ENCODE results near the gene RPP25L.

Gene RPP25L

DNA sequence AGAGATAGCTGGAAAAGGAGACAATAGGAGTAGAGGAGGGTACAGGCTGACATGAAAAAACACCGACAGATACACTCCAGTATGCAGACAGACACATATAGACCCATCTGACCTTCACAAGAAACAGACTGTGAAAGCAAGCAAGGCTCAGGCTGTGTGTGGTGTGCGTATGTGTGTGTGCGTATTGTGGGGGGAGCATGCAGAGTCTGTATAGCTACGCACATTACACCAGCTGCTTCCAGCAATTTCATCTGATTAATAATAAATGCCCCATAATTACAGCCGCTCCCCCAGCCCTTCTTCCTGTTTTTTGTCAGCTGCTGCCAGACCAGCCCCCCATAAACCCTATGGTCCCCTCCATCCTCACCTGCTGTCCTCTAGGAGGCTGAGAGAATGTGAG lies 29.1 kb downstream of the RPP25L start:
- DNase-seq, result no peak

DNA sequence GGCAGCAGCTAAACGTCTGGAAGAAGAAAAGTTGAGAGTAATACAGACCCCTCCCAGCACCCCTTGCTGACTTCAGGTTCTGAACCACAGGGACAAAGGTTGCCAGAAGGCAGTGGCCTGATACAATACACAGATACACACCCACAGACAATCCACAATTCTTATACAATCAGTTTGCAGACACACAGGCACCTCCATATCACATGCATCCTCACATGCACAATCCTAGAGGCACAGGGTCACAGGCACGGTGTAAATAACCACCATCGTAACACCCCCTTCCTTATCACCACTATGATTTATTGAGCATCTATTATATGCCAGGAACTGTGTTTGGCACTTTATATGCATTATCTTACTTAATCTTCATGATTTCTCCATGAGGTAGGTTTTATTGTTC lies 30.6 kb downstream of the RPP25L start:
- DNase-seq, result no peak

DNA sequence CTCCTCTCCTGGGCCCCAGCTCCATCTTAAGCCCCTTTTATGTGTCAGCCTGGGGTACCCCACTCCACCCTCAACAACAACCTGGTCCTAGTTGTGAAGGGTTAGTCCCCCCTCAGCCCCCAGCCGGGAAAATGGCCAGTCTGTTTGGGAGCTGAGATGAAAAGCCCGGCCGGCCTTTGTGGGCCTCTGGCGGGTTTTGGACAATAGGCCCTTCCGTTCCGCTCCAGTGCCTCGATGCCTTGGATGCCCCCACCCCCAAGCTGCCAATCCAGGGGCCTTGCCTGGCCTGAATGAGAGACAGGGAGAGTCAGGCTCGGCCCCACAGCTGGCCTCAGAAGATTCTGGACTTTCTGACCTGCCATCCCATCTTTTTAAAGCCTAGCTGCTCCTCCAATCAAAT lies 31.5 kb downstream of the RPP25L start:
- DNase-seq, result no peak

DNA sequence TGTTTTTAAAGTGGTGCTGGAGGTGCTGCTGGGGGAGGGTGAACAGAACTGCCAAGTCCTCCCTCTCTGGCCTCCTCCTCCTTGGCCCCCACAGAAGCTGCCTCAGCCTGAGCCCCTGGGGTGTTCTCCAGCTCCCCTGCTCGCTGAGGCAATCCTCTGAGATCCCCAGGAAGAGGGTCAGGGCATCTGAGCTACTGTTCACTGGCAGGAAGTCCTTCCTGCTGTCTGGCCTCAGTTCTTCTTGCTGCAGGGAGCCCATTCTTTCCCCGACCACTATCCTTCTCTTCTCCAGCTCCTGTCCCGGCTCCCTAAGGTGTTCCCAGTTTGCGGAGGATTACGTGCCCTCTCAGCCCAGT lies 32.1 kb downstream of the RPP25L start:
- DNase-seq, result no peak

DNA sequence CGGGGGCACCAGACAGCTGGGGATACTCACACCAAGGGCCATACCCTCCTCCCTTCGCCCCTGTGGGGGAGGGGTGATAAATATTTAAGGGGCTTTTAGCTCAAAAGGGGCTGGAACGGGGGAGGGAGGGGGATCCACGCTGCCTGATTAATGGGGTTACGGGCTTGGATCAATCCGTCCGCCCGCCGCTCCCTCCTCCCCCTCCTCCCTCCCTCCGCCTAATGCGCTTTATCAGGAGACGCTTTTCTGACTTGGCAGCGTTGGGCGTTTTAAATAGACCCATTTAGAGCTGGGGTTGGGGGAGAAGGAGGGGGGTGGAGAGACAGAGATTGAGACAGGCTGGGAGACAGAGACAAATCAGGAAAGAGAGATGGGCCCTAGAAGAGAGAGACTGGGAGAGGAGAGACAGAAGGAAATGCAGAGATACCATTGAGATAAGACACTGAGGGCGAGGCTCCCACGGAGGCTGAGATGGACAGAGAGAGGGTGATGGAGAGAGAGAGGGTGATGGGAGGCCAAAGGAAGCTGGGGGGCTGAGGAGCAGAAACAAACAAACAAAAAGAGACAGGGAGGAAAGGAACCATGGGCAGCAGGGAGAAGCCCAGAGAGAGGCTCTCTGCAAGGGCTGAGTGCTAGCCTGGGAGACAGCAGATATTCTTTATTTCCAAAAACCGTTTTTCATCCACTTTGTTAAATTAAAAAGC lies 32.6 kb downstream of the RPP25L start:
- no peak for DNase-seq

DNA sequence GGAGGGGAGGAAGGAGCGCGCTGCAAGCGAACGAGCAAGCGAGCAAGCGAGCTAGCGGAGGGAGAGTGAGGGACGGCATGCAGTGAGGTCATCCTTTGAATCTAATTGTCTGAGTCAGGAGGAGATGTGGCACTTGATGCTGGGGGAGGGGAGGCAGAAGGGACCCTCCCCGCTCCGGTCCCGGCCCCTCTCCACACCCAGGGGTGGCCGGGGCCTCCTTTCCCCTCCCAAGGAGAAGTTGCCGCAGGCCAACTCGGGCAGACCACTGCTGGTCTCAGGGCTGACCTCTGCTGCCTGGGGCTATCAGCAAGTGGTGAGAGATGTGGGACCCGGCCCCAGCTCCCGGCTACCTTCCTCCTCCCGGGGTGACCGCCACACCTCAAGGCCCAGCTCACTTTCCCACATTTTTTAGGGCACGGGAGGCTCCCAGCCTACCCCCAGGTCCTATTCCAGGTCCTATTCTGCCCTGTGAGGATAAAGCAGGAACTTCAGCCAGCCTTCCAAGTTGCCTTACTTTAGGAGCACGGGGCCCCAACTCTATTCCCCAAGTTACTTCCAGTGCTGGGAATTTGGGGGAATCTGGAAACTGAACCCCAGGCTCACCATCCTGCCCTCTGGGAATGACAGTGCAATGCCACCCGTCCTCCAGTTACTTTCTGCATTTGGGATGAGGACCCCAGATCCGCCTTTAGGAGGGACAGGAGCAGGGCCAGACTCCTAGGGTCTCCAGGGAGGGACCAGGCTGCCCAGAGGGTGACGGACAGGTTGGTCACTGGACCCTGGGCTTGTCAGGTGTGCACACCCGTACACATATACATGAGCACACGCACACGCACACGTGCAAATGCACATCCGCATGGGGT lies 33.4 kb downstream of the RPP25L start:
- DNase-seq, result no peak

DNA sequence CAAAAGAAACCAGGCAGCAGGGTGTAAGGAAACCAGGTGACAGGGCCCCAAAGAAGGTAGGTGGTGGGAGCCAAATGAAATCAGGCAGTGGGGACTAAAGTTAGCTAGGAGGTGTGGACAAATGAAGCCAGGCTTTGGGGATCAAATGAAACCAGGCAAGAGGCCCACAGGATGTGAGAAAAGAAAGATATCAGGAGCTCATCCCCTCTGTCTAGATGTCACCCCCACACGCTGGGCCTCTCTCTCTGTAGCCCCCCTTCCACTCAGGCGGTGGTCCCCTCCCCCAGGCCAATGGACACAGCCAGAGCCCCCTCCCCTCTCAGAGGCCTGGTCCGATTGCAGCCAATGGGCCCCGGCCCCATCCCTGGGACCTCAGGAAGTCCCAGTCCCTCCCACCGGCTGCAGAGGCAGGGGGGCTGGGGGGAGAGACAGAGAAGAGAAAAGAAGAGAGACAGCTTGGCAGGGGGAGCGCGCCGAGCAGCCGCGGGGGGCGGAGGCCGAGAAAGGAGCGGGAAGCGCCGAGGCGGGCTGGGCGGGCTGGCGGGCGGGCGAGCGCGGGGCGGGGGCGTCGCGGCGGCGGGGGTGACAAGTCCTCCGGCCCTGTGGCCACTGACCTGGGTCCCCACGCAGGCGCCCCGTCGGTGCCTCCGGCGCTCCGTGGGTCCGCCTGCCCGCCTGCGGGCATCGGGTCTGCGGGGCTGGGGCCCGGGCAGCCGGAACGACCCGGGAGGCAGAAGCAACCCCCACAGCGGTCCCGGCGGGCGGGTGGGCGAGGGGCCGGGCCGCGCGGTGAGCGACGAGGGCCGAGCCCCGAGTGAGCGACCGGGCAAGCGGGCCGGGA lies 34.3 kb downstream of the RPP25L start:
- DNase-seq, result no peak

DNA sequence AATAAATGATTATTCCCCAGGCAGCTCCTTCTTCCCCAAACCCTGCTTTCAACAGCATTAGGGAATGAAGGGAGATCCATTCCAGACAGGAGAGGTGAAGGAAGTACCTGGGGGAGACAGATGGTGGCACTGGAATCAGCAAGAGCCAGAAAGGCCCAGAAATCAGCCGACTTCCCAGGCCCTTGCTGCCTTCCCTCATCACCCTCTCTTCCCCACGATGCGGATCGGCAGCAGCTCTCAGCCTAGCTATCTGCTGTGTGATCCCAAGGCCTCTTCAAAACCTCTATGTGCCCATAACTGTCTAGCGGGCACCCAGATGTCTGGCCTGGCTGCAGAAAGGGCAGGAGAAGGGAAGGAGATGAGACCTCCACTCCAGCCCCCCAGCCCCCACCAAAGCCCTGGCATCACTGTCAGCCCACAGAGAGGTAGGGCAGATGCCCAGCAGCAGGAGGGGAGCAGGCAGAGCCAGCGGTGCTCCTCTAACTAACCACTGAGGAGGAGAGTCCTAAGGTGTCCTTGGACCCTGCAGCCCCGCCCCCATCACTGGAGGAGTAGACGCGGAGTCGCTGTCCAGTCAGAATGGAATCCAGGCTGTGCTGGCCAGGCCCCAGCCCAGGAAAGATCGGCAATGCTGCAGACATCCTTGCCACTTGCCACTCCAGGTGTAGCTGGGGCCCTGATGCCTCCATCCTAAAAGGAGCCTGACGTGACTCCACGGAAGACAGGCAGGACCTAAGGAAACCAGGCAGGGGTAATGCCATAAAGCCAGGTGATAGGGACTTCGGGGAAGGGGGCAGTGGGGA lies 35.1 kb downstream of the RPP25L start:
- no peak for DNase-seq

DNA sequence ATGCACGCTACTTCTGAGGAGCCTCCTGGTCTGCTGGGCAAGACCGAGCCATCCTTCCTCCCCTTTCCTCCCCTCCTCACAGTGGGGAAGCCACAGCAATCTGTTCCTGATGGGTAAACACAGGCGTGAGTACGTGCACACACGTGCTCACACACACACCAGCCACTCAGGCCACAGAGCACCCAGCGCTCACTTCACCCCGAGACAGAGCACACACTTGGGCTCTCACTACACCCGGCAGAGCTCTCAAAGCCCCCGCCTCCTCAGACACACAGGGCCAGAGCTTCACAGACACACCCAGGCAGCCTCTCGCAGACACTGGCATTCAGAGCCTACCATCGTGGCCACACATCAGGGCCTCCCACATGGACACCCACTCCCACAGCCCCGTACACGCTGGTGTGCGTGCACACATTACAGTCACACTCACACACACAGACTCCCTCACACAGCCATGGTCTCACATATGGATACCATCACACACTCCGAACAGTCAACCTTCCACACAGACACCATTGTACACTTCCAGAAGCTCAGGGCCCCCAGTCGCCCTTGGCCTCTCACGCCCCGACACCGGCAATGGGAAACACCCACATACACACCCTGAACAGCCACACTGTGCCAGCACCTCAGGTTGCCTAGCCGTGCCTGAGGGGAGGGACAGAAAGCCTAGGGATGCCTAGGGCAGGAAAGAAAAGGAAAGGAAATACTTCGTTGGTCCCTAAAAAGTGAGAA lies 35.9 kb downstream of the RPP25L start:
- DNase-seq, result no peak

DNA sequence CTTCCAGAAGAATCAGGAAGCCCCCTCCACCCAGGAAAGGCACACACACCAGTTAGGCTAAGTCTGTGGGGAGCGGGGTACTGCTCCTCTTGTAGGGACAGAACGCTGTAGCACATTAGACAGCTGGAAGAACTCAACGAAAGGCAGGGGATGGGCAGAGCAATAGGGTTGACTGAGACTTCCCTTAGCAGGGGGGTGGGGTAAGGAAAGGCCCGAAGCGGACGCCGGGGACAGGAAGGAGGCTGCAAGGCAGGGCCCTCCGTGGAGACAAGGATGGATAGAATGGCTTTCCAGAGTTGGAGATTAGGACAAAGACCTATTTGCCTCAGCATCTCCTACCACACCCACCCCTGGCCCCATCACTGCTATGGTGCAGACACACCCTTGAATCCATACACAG lies 36.7 kb downstream of the RPP25L start:
- DNase-seq, result no peak

DNA sequence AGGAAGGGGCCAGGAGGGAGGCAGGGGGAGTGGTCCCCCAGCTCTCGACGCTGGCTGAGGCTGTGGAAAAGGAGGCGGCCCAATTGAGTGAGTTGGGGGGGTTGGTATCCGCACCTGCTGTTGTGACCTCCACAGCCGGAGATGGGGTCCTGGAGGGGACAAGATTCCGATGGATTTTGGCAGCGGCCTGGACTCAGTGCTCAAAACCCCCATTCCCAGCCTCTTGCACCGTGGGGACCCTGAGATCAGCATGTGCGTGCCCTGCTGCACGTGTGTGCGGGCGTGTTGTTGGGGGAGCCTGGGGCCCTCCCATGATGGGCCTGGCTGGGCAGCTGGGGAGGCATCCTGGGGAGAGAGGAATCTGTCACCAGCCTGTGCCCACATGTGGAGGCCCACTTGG lies 37.3 kb downstream of the RPP25L start:
- no peak for DNase-seq

DNA sequence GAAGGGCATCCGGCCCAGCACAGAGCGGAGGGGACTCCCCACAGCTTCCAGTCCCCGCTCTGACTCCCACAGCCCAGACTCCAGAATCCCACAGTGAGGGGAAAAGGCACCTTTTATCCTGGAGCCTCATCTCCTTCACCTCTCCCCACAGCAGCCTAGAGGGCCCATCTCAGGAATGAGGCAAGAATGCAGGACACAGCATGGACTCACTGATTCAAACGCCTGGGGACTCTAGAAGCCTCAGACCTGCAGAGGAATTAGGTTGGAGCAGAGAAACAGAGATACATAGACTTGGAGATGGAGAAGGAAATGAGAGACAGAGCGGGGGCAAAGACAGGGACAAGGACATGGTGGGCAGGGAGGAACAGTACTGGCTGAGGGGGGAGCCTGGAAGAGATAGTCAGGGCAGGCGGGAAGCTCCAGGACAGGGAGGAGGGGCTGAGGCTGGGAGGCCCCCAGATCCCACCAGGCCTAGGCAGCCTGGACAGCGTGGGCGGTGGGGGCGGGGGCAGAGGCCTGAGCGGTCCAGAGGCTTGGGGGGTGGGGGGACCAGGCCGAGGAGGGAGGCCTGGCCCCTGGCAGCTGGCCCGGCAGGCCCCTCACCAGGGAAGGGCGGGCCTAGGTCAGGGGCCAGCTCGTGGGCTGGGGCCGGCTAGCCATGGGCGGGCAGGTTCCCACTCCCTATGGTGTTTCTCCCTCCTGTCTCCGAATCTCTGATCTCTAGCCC lies 38.1 kb downstream of the RPP25L start:
- DNase-seq, result no peak

DNA sequence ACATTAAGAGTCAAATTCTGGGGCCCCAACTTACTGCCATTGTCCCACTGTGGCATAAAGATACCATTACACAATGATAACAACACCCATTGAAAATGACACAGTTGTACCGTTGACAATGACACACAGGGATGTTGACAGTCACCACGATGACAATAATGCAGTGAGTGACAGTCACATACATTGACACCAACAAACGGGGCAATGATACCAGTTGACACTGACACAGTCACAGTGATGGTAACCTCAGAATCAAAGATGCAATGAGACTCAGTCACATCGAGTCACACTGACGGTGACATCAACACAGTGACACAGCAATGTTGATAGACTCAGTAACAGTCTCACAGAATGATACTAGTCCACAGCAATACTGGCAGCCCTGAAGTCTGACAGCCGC lies 39.3 kb downstream of the RPP25L start:
- DNase-seq, result no peak

DNA sequence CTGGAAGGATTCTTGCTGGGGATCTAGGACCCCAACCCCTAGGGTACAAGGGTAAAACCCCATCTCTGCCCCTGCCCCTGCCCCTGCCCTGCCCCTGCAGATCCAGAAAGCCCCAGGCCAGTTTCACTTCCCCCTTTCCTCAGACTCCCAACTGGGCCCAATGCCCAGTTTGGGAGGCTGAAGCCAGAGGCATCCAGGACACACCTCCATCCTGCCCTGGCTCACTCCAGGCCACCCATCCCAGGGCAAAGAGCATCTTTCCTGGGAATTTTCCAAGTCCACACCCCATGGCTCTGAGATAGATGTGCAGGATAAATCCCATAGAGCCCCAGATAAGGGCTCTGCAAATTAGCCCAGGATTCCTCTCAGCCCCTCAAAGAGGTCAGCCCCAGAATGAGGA lies 39.8 kb downstream of the RPP25L start:
- DNase-seq, result no peak

DNA sequence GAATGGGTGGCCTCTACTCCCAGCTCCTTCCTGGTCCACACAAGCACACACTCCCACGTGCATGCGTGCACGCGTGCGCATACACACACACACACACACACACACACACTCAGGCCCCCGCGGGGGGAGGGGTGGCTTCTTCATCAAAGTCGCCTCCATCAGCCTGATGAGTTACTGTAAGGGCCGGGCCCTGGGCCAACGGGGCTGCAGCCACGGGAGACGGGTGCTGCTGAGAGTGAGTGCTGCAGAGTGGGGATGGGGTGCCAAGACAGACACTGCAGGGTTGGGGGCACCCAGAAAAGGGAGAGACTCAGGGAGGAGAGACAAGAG lies 40.5 kb downstream of the RPP25L start:
- no peak for DNase-seq

DNA sequence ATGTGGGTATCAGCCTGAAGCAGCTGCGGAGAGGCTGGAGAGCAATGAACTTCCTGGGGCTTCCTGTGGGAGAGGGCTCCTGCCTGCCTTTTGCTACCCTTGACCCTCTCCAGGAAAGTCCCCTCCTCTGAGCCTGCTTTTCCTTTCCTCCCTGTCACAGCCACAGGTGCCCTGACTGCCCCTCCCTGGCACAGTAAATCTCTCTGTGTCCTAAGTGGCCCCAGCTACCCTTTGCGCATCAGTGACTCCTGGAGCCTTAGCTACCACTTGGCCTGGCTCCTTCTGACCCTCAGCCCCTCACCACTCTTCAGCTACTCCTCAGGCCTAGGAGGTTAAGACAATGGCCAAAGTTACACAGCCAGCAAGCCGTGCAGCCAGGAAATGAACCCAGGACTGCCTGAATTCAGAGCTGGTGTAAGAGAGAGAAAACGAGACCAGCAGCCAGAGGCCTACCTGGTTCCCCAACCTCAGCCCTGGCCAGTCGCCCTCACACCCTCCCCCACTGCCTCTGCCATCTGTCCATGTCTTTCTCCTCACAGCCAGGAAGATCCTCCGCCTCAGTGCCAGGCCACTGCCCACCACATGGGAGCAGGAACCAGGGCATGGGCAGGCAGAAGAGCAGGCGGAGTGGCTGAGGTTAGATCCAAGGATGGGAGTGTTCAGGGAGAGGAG lies 41.0 kb downstream of the RPP25L start:
- no peak for DNase-seq

DNA sequence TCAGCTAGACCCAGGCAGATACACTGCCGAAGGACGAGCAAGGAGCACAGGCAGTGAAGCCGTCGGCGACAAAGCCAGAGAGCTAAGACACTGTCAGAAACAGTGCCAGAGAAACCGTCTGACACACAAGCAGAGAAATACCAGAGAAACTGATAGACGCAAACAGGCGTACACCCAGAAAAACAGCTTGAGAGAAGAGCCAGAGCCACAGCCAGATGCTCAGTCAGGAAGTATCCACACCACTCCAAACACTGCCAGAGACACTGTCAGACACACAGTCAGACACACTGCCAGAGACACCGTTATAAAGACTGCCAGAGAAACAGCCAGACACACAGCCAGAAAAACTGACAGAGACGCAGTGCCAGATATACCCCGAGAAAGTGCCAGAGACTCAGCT lies 41.5 kb downstream of the RPP25L start:
- DNase-seq, result no peak

DNA sequence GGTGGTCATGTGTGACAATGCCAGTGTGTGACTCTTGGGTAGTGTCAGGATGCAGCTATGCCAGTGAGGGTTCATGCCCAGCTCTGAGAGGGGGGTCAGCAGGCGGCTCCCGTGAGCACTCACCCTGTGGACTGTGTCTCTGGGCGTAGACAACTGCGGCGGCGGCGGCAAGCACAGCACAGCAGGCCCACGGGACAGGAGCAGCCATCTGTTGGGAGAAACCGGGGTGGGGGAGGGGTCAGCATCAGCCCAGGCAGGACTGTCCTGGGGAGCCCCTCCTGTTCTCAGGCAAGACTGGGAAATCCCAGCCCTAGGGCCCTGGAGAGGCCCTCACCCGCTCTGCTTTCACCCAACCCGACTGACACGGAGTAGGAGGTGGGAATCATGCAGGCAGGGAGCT lies 43.1 kb downstream of the RPP25L start:
- no peak for DNase-seq

DNA sequence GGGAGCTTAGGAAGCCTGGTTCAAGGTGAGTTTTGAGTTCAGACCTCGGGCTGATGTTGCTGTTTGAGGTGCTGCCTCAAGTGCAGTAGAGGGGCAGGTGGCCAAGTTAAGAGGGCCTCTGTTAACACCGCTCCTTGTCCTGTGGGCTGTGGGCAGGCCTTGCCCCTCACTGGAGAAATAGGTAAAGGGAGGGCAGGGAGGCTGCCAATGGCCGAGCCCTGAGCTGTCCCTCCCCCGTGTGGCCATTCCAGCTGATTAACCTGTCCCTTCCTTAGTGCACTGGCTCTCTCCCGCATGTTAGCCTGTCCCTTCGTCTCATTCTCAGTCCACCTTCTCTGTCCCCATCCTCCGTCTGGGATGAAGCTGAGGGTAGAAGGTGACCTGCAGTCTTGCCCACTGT lies 43.8 kb downstream of the RPP25L start:
- no peak for DNase-seq

DNA sequence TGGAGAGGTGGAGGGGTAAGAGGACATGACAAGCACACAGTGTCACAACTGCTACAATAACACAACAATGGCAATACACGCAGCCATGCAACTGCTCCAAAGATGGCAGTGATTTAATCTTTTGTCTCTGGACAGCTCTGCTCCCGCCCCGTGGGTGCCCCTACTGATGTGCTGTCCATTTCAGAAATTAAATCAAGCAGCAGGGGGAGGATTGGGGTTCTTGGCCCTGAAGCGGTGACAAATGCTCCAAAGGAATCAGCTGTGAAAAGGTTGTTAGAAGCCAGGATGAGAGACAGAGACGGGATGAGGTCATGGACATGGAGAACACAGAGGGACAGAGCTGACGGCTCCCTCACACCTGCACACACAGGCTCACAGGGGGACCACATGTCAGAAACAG lies 44.9 kb downstream of the RPP25L start:
- no peak for DNase-seq

DNA sequence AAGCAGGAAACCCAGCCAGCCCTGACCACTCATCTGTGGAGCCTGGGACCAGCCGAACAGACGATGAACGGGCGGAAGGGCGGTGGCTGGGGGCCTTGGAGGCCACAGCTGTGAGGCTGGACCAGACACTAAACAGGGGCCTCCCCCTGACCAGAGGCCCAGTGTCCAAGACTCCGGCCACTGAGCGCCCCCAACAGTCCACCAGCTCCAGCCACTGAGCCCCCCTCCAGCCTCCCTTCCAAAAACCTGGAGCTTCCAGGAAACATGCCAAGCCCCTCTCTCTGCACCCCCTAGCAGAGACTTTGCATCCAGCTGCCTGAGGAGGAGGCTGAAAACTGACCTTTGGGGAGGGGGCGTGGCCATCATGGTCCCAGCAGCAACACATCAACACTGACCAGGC lies 45.6 kb downstream of the RPP25L start:
- no peak for DNase-seq

Data from CD4-positive, alpha-beta T cell treated with Interleukin-21 for 1 hour (primary cell).